Measurements from ENCODE around the gene SFXN4. TPM values are rescaled to one million over a fixed set of nuclear protein-coding genes. Genes with fewer than 3 reads are reported as not detected.

SFXN4 gene
- total and polyA plus RNA-seq, 2 of the 13 experiments (the other 11 are each of a cell fraction or from before 2014, with no cell fraction given) = 47.7 to 64.9 TPM

DNA sequence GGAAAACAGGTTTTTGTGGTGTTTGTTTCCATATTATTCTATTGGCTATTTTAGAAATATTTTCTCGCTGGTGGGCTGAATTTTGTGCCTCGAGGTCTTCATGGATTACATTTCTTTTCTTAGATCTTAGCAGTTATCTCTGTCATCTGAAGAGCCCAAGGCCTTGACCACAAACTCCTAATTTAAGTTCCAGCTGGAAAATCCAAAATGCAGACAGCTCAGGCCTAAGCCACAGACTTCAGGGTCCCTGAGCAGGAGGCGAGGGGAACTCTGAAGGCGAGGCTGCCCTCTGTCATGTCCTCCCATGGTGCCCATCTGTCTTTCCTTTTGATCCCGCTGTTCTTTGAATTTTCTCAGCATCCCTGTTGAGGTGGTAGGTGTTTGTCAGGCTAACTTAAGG is 47.3 kb downstream of the SFXN4 start:
- Histone ChIP-seq H3K4me2 (ENCODE audit: low read depth, low read length) (no peak overlapping the region), H3K9me3 (ENCODE audit: low read length) (no peaks in the 10 kb centered on the region), H2AFZ (ENCODE audit: low read length) (no peak overlapping the region), H3K79me2 (ENCODE audit: insufficient read depth, low read length) (no peaks in the 10 kb centered on the region), H3K36me3 (replicated peaks in 1 of 2; ENCODE audit: control insufficient read depth in 1 of 2, insufficient read depth in 2 of 2, low read length in 2 of 2) (peaks cover 5 to 20% of the 10 kb centered on the region in 2 experiments), H3K4me1 (ENCODE audit: insufficient read depth, low read length) (peaks cover 77% of the 10 kb centered on the region), H3K27ac (ENCODE audit: extremely low read length, insufficient read depth, low read length) (no peak overlapping the region), H3K9ac (ENCODE audit: insufficient read depth, low read depth, low read length) (no peak overlapping the region), H3K27me3 (ENCODE audit: control insufficient read depth in 1 of 2, insufficient read depth in 2 of 2, low read length in 2 of 2) (no peaks in the 10 kb centered on the region), H3K4me3 (replicated peaks in 1 of 3; ENCODE audit: insufficient read depth in 1 of 3, low read depth in 2 of 3, low read length in 3 of 3) (no peak overlapping the region), H4K20me1 (ENCODE audit: insufficient read depth, low read length) (no peaks in the 10 kb centered on the region)
- ChIA-PET POLR2A (interaction anchor here (6.4 kb wide), 1 partner anchor 14 kb away, joined by 40 read pairs; the partner anchor contains the start of gene DENND10), CTCF (ENCODE audit: low intra/inter-chr PET ratio, low total read pairs) (no interaction called here)
- no peak for ATAC-seq
- in situ Hi-C loops (cut with HindIII; ENCODE audit: extremely low pct_ligation_motif_present, low pct_unique_long_range_greater_than_20kb) = no loop called here
- no peak for DNase-seq (ENCODE audit: low spot score)
- intact Hi-C loops (cut with micrococcal nuclease; ENCODE audit: unreplicated experiment) = no loop called here
- WGBS (ENCODE audit: low lambda C conversion rate) = over 99% methylated on average over 5 of the region's 5 CpGs
- BruUV-seq (replicated peaks) = no TSS peak
- no peak for TF ChIP-seq ZNF160 (CRISPR knock-in tag; IDR thresholded peaks at IDR 0.05)
- no peak for TF ChIP-seq IKZF4 (CRISPR knock-in tag; IDR thresholded peaks at IDR 0.05; ENCODE audit: borderline replicate concordance, low read depth, not compliant biosample characterization)
- no peak for TF ChIP-seq ZFP36 (IDR thresholded peaks at IDR 0.05; ENCODE audit: borderline replicate concordance, low read depth, low read length, partially characterized antibody)
- no peak for TF ChIP-seq ZNF205 (CRISPR knock-in tag; IDR thresholded peaks at IDR 0.05)
- no peak for TF ChIP-seq PHF8 (CRISPR knock-in tag; IDR thresholded peaks at IDR 0.05)
- TF ChIP-seq SMAD1 (CRISPR knock-in tag; IDR thresholded peaks at IDR 0.05; ENCODE audit: borderline replicate concordance, low read depth) = no peak
- TF ChIP-seq SMC3 (IDR thresholded peaks at IDR 0.05; ENCODE audit: low read length) = no peak
- no peak for TF ChIP-seq CCDC6 (CRISPR knock-in tag; IDR thresholded peaks at IDR 0.05)
- TF ChIP-seq ZNF253 (CRISPR knock-in tag; IDR thresholded peaks at IDR 0.05; ENCODE audit: borderline replicate concordance) = no peak
- no peak for TF ChIP-seq CBX5 (CRISPR knock-in tag; IDR thresholded peaks at IDR 0.05; ENCODE audit: borderline replicate concordance)
- TF ChIP-seq, protein P1, sequence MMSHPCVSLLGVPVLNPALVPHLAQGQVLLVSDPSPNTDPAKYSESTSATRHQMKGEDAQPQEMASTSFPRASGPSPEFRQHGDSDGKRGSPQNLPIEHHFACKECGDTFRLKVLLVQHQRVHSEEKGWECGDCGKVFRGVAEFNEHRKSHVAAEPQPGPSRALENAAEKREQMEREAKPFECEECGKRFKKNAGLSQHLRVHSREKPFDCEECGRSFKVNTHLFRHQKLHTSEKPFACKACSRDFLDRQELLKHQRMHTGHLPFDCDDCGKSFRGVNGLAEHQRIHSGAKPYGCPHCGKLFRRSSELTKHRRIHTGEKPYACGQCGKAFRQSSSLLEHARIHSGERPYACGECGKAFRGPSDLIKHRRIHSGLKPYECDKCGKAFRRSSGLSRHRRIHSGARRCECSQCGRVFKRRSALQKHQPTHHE (CRISPR knock-in tag; IDR thresholded peaks at IDR 0.05; ENCODE audit: borderline replicate concordance) = no peak
- no peak for TF ChIP-seq POLR2G (IDR thresholded peaks at IDR 0.05; ENCODE audit: low read depth, low read length)
- TF ChIP-seq ZNF672 (CRISPR knock-in tag; IDR thresholded peaks at IDR 0.05) = no peak
- TF ChIP-seq FOXK2 (IDR thresholded peaks at IDR 0.05) = no peak
- TF ChIP-seq, protein P2, sequence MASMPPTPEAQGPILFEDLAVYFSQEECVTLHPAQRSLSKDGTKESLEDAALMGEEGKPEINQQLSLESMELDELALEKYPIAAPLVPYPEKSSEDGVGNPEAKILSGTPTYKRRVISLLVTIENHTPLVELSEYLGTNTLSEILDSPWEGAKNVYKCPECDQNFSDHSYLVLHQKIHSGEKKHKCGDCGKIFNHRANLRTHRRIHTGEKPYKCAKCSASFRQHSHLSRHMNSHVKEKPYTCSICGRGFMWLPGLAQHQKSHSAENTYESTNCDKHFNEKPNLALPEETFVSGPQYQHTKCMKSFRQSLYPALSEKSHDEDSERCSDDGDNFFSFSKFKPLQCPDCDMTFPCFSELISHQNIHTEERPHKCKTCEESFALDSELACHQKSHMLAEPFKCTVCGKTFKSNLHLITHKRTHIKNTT (CRISPR knock-in tag; IDR thresholded peaks at IDR 0.05) = no peak
- TF ChIP-seq RFXANK (CRISPR knock-in tag; IDR thresholded peaks at IDR 0.05) = no peak
- TF ChIP-seq, protein P3, sequence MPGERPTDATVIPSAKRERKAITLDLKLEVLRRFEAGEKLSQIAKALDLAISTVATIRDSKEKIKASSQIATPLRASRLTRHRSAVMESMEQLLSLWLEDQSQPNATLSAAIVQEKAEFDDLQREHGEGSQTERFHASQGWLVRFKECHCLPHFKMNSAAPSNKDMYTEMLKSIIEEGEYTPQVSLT (CRISPR knock-in tag; IDR thresholded peaks at IDR 0.05; ENCODE audit: borderline replicate concordance, low read depth) = no peak
- no peak for TF ChIP-seq ZC3H13 (CRISPR knock-in tag; IDR thresholded peaks at IDR 0.05)
- FAIRE-seq = no peak
